HepG2 (cell line): ENCODE data around the gene ZFPM1. TPM values are rescaled to one million over a fixed set of nuclear protein-coding genes. Genes with fewer than 3 reads are reported as not detected.

Experiments used
- ATAC-seq: fragments of 200-7000 bp; cut with Tn5 transposase; 3 replicates; pipeline ENCODE4 v1.9.1; 2020; ENCODE audit warnings: mild to moderate bottlenecking, moderate library complexity
- BruUV-seq: library from RNA; stranded (reverse); fragments of 400-500 nt; replicated peaks from 2 replicates; lab custom pipeline; 2021; lab: Mats Ljungman, UMichigan
- CTCF ChIA-PET: fragments of 300-600 bp; formaldehyde crosslinking; extraction: SDS; loops from one replicate; lab custom pipeline; 2021; ENCODE audit warnings: low total read pairs, inconsistent platforms, low intra/inter-chr PET ratio; lab: Yijun Ruan, JAX
- POLR2A ChIA-PET: fragments of 350-600 bp; sonication (Branson Sonifier 250); formaldehyde crosslinking; loops from one replicate; lab custom pipeline; 2020; ENCODE audit warnings: antibody characterized with exemption, inconsistent platforms; lab: Yijun Ruan, JAX
- DNase-seq: peaks from one replicate; pipeline ENCODE4 v3.0.0-alpha.2; 2015; ENCODE audit warnings: low spot score
- FAIRE-seq: peaks from 3 replicates; lab custom pipeline; 2011; peaks lifted over from hg19 to GRCh38; lab: Jason Lieb, UNC
- H2AFZ ChIP-seq: one replicate; pipeline ENCODE4 v1.6.1; 2011; ENCODE audit warnings: low read length, inconsistent platforms
- H3K27ac ChIP-seq: fragments of 300-600 bp; 3 replicates; pipeline ENCODE4 v1.8.0; 2011; ENCODE audit warnings: mixed run types, mild to moderate bottlenecking, mixed read lengths, low read length, inconsistent platforms; ENCODE audit not compliant: insufficient read depth; ENCODE audit errors: extremely low read length
- H3K27me3 ChIP-seq, 2 experiments: fragments of 200-600 bp in 1 of 2; 2 replicates in 1 of 2; 3 replicates in 1 of 2; pipeline versions ENCODE4 v1.6.0 to v1.8.0; 2011; ENCODE audit warnings: low read length in 2 of 2, mild to moderate bottlenecking in 2 of 2, moderate library complexity in 2 of 2, inconsistent platforms in 1 of 2; ENCODE audit not compliant: insufficient read depth in 2 of 2, control insufficient read depth in 1 of 2
- H3K36me3 ChIP-seq, 2 experiments: fragments of 200-600 bp in 1 of 2; replicated peaks in 1 of 2; 2 replicates in 1 of 2; 3 replicates in 1 of 2; pipeline versions ENCODE4 v1.5.1 to v1.8.0; 2011; ENCODE audit warnings: low read length in 2 of 2, inconsistent platforms in 1 of 2; ENCODE audit not compliant: insufficient read depth in 2 of 2, control insufficient read depth in 1 of 2
- H3K4me1 ChIP-seq: 2 replicates; pipeline ENCODE4 v1.5.1; 2012; ENCODE audit warnings: low read length, inconsistent platforms; ENCODE audit not compliant: insufficient read depth
- H3K4me2 ChIP-seq: 2 replicates; pipeline ENCODE4 v1.6.0; 2011; ENCODE audit warnings: low read depth, low read length, inconsistent platforms
- H3K4me3 ChIP-seq, 3 experiments: fragments of 200-600 bp in 1 of 3; sonication (generic), shearing (Covaris generic) in 1 of 3; replicated peaks in 1 of 3; 2 replicates each; pipeline ENCODE4 v1.5.1; 2011 to 2016; ENCODE audit warnings: low read length in 3 of 3, inconsistent platforms in 2 of 3, low read depth in 2 of 3, mild to moderate bottlenecking in 2 of 3, control low read depth in 1 of 3, mixed read lengths in 1 of 3; ENCODE audit not compliant: insufficient read depth in 1 of 3
- H3K79me2 ChIP-seq: one replicate; pipeline ENCODE4 v1.6.1; 2011; ENCODE audit warnings: low read length, inconsistent platforms; ENCODE audit not compliant: insufficient read depth
- H3K9ac ChIP-seq: 2 replicates; pipeline ENCODE4 v1.6.0; 2011; ENCODE audit warnings: mild to moderate bottlenecking, low read depth, low read length, inconsistent platforms; ENCODE audit not compliant: insufficient read depth
- H3K9me3 ChIP-seq: 2 replicates; pipeline ENCODE4 v1.5.1; 2012; ENCODE audit warnings: mild to moderate bottlenecking, low read length
- H4K20me1 ChIP-seq: 2 replicates; pipeline ENCODE4 v1.6.0; 2011; ENCODE audit warnings: inconsistent platforms, mild to moderate bottlenecking, low read length, moderate library complexity; ENCODE audit not compliant: insufficient read depth
- ATF7-NPFF ChIP-seq: sonication (generic); formaldehyde crosslinking; IDR thresholded peaks from 2 replicates; pipeline ENCODE4 v1.8.1; 2023; ENCODE audit warnings: mild to moderate bottlenecking, low read depth, missing genetic modification reagents, moderate library complexity
- ATRX ChIP-seq: sonication (generic); formaldehyde crosslinking; IDR thresholded peaks from 2 replicates; pipeline ENCODE4 v1.4.0; 2020; ENCODE audit warnings: missing genetic modification reagents, borderline replicate concordance
- GZF1 ChIP-seq: sonication (generic); formaldehyde crosslinking; IDR thresholded peaks from 2 replicates; pipeline ENCODE4 v1.5.1; 2020; ENCODE audit warnings: mild to moderate bottlenecking, missing genetic modification reagents
- NFRKB ChIP-seq: fragments of 450-650 bp; IDR thresholded peaks from 2 replicates; pipeline ENCODE4 v1.6.1; 2017
- SNAI1 ChIP-seq: sonication (generic); formaldehyde crosslinking; IDR thresholded peaks from 2 replicates; pipeline ENCODE4 v1.5.0; 2020; ENCODE audit warnings: mild to moderate bottlenecking, missing genetic modification reagents, borderline replicate concordance
- TEAD3 ChIP-seq: optimal IDR thresholded peaks from 2 replicates; pipeline ENCODE3; 2016; ENCODE audit warnings: borderline replicate concordance
- TRIM24 ChIP-seq: sonication (generic); formaldehyde crosslinking; IDR thresholded peaks from 2 replicates; pipeline ENCODE4 v1.8.0; 2022; ENCODE audit warnings: mild to moderate bottlenecking, missing genetic modification reagents
- ZFAT ChIP-seq: sonication (generic); formaldehyde crosslinking; conservative IDR thresholded peaks from 2 replicates; pipeline ENCODE4 v1.8.1; 2023; ENCODE audit warnings: missing genetic modification reagents, inconsistent platforms
- ZFP36 ChIP-seq: fragments of 150-350 bp; IDR thresholded peaks from 2 replicates; pipeline ENCODE4 v1.6.1; 2018; ENCODE audit warnings: borderline replicate concordance, low read length, low read depth; ENCODE audit not compliant: partially characterized antibody
- ZMYM3 ChIP-seq: sonication (generic); formaldehyde crosslinking; IDR thresholded peaks from 2 replicates; pipeline ENCODE4 v1.5.1; 2020; ENCODE audit warnings: mild to moderate bottlenecking, missing genetic modification reagents
- ZNF30 ChIP-seq: sonication (generic); formaldehyde crosslinking; IDR thresholded peaks from 2 replicates; pipeline ENCODE4 v1.5.0; 2020; ENCODE audit warnings: mild to moderate bottlenecking, missing genetic modification reagents
- ZNF839 ChIP-seq: sonication (generic); formaldehyde crosslinking; IDR thresholded peaks from 2 replicates; pipeline ENCODE4 v1.4.0; 2020; ENCODE audit warnings: missing genetic modification reagents, mild to moderate bottlenecking, borderline replicate concordance
- WGBS: methylation state at CpG from one replicate; pipeline ENCODE4 v1.1.6; 2017; ENCODE audit warnings: low lambda C conversion rate; 5-methylcytosine and 5-hydroxymethylcytosine counted together
- in situ Hi-C: cut with HindIII; loops from 2 replicates; pipeline ENCODE4 v1.10.0; 2017; ENCODE audit warnings: low pct_unique_long_range_greater_than_20kb; ENCODE audit not compliant: extremely low pct_ligation_motif_present
- intact Hi-C: fragments of 100-400 bp; cut with micrococcal nuclease; formaldehyde crosslinking; loops from one replicate; pipeline ENCODE4 v1.10.0; 2022; ENCODE audit not compliant: unreplicated experiment
- polyA plus RNA-seq, 8 experiments: library from polyadenylated mRNA; depleted of rRNA in 3 of 8; stranded (reverse) in 7 of 8; unstranded in 1 of 8; fragments of >200 nt; fragmentation: Illumina TruSeq in 4 of 8; extraction: Trizol in 4 of 8; gene quantifications; 2 replicates each; pipeline versions ENCODE4 v1.2.1 to v1.2.3, GENCODE V29; 2011 to 2016; ENCODE audit warnings: low read depth in 4 of 8, missing spikeins in 1 of 8, mixed read lengths in 1 of 8; ENCODE audit not compliant: insufficient read depth in 1 of 8
- total RNA-seq, 5 experiments: library from RNA; depleted of rRNA; stranded (reverse); fragments of >200 nt; fragmentation: Illumina TruSeq; extraction: Trizol; gene quantifications; 2 replicates each; pipeline ENCODE4 v1.2.3, GENCODE V29; 2016; ENCODE audit warnings: low read depth in 1 of 5
- TF ChIP-seq, protein P1 (sequence below): sonication (generic); formaldehyde crosslinking; IDR thresholded peaks from 2 replicates; pipeline ENCODE4 v1.8.0; 2023; ENCODE audit warnings: mild to moderate bottlenecking, missing genetic modification reagents
- TF ChIP-seq, protein P2 (sequence below): sonication (generic); formaldehyde crosslinking; IDR thresholded peaks from 2 replicates; pipeline ENCODE4 v1.4.0; 2020; ENCODE audit warnings: missing genetic modification reagents
- TF ChIP-seq, protein P3 (sequence below): IDR thresholded peaks from 2 replicates; pipeline ENCODE4 v1.6.1; 2012; ENCODE audit warnings: low read length, improper control_type of control experiment
- TF ChIP-seq, protein P4 (sequence below): fragments of 450-650 bp; IDR thresholded peaks from 2 replicates; pipeline ENCODE4 v1.6.1; 2016
- TF ChIP-seq, protein P5 (sequence below): IDR thresholded peaks from 2 replicates; pipeline ENCODE4 v1.6.1; 2016; ENCODE audit warnings: missing biosample characterization, missing genetic modification reagents, low read depth

ZFPM1 gene
- total and polyA plus RNA-seq, 2 of the 13 experiments (the other 11 are each of a cell fraction or from before 2014, with no cell fraction given), result 1.3 to 3.8 TPM

DNA sequence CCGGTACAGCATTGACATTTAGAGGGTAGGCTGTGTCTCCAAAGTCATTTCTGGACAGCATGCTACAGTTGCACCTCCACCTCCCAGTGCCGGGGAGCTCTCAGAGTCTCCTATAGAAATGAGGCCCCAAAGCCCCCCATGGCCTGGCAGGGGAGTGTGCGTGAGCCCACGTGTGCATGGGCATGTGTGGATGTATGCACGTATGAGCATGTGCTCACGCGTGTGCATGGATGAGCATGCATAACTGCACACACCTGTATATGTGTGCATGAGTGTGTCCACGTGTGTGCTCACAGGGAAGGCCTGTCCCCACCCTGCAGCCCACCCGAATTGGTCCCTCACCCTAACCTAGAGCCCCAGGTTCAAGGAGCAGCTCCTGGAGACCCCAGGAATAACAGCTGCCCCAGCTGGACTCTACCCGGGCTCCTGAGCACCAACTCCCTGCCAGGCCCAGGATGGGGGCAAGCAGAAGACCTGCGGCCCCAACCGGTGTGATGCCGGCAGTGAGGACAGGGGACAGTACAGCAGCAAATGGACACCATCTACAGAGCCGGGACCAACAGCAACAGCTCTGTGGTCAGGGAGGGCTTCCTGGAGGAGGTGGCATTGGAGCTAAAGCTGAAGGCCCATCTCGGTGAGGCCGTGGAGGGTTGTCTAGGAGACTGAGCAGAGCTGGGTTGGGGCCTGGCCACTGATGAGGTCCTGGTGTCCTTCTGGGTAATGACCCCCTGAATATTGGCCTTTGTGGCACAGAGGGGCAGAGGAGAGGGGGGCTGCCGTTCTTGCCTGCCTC, 35.2 kb upstream of the ZFPM1 start:
- Histone ChIP-seq H3K4me1 (no peaks in the 10 kb centered on the region), H3K27me3 (peaks cover 36 to 86% of the 10 kb centered on the region in 2 experiments), H4K20me1 (no peaks in the 10 kb centered on the region; the same call in 1 of the 2 replicates), H2AFZ (no peak overlapping the region), H3K9me3 (no peaks in the 10 kb centered on the region), H3K79me2 (no peaks in the 10 kb centered on the region), H3K27ac (no peak overlapping the region), H3K4me3 (no peak overlapping the region), H3K36me3 (no peaks in the 10 kb centered on the region), H3K4me2 (no peak overlapping the region), H3K9ac (no peak overlapping the region)
- 25% methylated on average over 14 of the region's 17 CpGs for WGBS
- POLR2A ChIA-PET, result no interaction called here
- in situ Hi-C loops (no loop called here), intact Hi-C loops (no loop called here)
- BruUV-seq, result no TSS peak
- ATAC-seq, result no peak
- CTCF ChIA-PET, result no interaction called here
- DNase-seq, result no peak
- no peak for FAIRE-seq
- TF ChIP-seq, protein P1, sequence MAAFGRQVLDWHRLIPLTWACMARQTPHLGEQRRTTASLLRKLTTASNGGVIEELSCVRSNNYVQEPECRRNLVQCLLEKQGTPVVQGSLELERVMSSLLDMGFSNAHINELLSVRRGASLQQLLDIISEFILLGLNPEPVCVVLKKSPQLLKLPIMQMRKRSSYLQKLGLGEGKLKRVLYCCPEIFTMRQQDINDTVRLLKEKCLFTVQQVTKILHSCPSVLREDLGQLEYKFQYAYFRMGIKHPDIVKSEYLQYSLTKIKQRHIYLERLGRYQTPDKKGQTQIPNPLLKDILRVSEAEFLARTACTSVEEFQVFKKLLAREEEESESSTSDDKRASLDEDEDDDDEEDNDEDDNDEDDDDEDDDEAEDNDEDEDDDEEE (CRISPR knock-in tag), result no peak
- TF ChIP-seq ZFP36 (peak; percentile 80), GZF1 (CRISPR knock-in tag) (no peak), ZFAT (CRISPR knock-in tag) (no peak), ZNF839 (CRISPR knock-in tag) (no peak), TRIM24 (CRISPR knock-in tag) (no peak), ZMYM3 (CRISPR knock-in tag) (peak; percentile 52; the same call in 1 of the 2 replicates), NFRKB (no peak), TEAD3 (CRISPR knock-in tag) (no peak), SNAI1 (CRISPR knock-in tag) (no peak), ATF7-NPFF (CRISPR knock-in tag) (no peak), ZNF30 (CRISPR knock-in tag) (no peak), ATRX (no peak)
- TF ChIP-seq, protein P2, sequence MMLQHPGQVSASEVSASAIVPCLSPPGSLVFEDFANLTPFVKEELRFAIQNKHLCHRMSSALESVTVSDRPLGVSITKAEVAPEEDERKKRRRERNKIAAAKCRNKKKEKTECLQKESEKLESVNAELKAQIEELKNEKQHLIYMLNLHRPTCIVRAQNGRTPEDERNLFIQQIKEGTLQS, result no peak
- TF ChIP-seq, protein P3, sequence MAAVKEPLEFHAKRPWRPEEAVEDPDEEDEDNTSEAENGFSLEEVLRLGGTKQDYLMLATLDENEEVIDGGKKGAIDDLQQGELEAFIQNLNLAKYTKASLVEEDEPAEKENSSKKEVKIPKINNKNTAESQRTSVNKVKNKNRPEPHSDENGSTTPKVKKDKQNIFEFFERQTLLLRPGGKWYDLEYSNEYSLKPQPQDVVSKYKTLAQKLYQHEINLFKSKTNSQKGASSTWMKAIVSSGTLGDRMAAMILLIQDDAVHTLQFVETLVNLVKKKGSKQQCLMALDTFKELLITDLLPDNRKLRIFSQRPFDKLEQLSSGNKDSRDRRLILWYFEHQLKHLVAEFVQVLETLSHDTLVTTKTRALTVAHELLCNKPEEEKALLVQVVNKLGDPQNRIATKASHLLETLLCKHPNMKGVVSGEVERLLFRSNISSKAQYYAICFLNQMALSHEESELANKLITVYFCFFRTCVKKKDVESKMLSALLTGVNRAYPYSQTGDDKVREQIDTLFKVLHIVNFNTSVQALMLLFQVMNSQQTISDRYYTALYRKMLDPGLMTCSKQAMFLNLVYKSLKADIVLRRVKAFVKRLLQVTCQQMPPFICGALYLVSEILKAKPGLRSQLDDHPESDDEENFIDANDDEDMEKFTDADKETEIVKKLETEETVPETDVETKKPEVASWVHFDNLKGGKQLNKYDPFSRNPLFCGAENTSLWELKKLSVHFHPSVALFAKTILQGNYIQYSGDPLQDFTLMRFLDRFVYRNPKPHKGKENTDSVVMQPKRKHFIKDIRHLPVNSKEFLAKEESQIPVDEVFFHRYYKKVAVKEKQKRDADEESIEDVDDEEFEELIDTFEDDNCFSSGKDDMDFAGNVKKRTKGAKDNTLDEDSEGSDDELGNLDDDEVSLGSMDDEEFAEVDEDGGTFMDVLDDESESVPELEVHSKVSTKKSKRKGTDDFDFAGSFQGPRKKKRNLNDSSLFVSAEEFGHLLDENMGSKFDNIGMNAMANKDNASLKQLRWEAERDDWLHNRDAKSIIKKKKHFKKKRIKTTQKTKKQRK, result no peak
- TF ChIP-seq, protein P4, sequence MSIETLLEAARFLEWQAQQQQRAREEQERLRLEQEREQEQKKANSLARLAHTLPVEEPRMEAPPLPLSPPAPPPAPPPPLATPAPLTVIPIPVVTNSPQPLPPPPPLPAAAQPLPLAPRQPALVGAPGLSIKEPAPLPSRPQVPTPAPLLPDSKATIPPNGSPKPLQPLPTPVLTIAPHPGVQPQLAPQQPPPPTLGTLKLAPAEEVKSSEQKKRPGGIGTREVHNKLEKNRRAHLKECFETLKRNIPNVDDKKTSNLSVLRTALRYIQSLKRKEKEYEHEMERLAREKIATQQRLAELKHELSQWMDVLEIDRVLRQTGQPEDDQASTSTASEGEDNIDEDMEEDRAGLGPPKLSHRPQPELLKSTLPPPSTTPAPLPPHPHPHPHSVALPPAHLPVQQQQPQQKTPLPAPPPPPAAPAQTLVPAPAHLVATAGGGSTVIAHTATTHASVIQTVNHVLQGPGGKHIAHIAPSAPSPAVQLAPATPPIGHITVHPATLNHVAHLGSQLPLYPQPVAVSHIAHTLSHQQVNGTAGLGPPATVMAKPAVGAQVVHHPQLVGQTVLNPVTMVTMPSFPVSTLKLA, result peak; percentile 92
- TF ChIP-seq, protein P5, sequence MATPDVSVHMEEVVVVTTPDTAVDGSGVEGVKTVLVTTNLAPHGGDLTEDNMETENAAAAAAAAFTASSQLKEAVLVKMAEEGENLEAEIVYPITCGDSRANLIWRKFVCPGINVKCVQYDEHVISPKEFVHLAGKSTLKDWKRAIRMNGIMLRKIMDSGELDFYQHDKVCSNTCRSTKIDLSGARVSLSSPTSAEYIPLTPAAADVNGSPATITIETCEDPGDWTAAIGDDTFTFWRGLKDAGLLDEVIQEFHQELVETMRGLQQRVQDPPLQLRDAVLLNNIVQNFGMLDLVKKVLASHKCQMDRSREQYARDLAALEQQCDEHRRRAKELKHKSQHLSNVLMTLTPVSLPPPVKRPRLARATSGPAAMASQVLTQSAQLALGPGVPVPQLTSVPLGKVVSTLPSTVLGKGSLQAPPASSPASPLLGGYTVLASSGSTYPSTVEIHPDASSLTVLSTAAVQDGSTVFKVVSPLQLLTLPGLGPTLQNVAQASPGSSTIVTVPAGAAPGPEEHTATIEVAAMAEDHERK (CRISPR knock-in tag), result no peak
